Measurements from ENCODE around the gene NEURL1. TPM values are rescaled to one million over a fixed set of nuclear protein-coding genes. Genes with fewer than 3 reads are reported as not detected.

NEURL1 gene
- total and polyA plus RNA-seq, 2 experiments from 2014 or later, result 2.3 to 4.6 TPM

GRCh38 chr10:103590744-103591291 is 97.3 kb downstream of the NEURL1 start:
- no peak overlapping the region for H3K4me2 ChIP-seq
- no peaks in the 10 kb centered on the region for H3K36me3 ChIP-seq (replicated peaks; ENCODE audit: insufficient read depth, low read depth)
- H3K4me3 ChIP-seq, result no peak overlapping the region
- TF ChIP-seq CTCF (IDR thresholded peaks at IDR 0.05; ENCODE audit: poor library complexity), result no peak
- TF ChIP-seq EZH2phosphoT487 (IDR thresholded peaks at IDR 0.05; ENCODE audit: low read depth, severe bottlenecking, unreplicated experiment), result no peak
- no peak for TF ChIP-seq EZH2 (IDR thresholded peaks at IDR 0.05; ENCODE audit: borderline replicate concordance)
- H3K79me2 ChIP-seq, result no peaks in the 10 kb centered on the region
- DNase-seq (ENCODE audit: low spot score), result no peak
- no peaks in the 10 kb centered on the region for H3K27me3 ChIP-seq
- H3K9me3 ChIP-seq (ENCODE audit: low read depth), result no peaks in the 10 kb centered on the region
- no peaks in the 10 kb centered on the region for H3K9me2 ChIP-seq (replicated peaks; ENCODE audit: insufficient read depth)
- no peaks in the 10 kb centered on the region for H3K4me1 ChIP-seq (ENCODE audit: insufficient read depth)
- no peak overlapping the region for H2AFZ ChIP-seq
- WGBS (ENCODE audit: low lambda C conversion rate, missing lambda C conversion rate), result 93% methylated on average over 6 of the region's 6 CpGs
- no peaks in the 10 kb centered on the region for H4K20me1 ChIP-seq (ENCODE audit: insufficient read depth, poor library complexity, severe bottlenecking)
- H3K27ac ChIP-seq, result no peak overlapping the region

GRCh38 chr10:103592186-103593021 is 98.9 kb downstream of the NEURL1 start:
- DNase-seq (ENCODE audit: low spot score), result peak; percentile 74
- H3K4me3 ChIP-seq, result no peak overlapping the region

GRCh38 chr10:103593022-103593570 is 99.6 kb downstream of the NEURL1 start:
- no peak for DNase-seq (ENCODE audit: low spot score)
- H2AFZ ChIP-seq, result no peak overlapping the region
- TF ChIP-seq EZH2phosphoT487 (IDR thresholded peaks at IDR 0.05; ENCODE audit: low read depth, severe bottlenecking, unreplicated experiment) (no peak), CTCF (IDR thresholded peaks at IDR 0.05; ENCODE audit: poor library complexity) (no peak), EZH2 (IDR thresholded peaks at IDR 0.05; ENCODE audit: borderline replicate concordance) (no peak)
- no peaks in the 10 kb centered on the region for H3K36me3 ChIP-seq (replicated peaks; ENCODE audit: insufficient read depth, low read depth)
- WGBS (ENCODE audit: low lambda C conversion rate, missing lambda C conversion rate), result 75% methylated on average over 3 of the region's 3 CpGs
- H3K4me1 ChIP-seq (ENCODE audit: insufficient read depth), result peaks cover 3% of the 10 kb centered on the region
- H3K9me3 ChIP-seq (ENCODE audit: low read depth), result no peaks in the 10 kb centered on the region
- H4K20me1 ChIP-seq (ENCODE audit: insufficient read depth, poor library complexity, severe bottlenecking), result no peaks in the 10 kb centered on the region
- no peak overlapping the region for H3K27ac ChIP-seq
- no peak overlapping the region for H3K4me2 ChIP-seq
- H3K79me2 ChIP-seq, result no peaks in the 10 kb centered on the region
- H3K9me2 ChIP-seq (replicated peaks; ENCODE audit: insufficient read depth), result no peaks in the 10 kb centered on the region
- H3K27me3 ChIP-seq, result no peaks in the 10 kb centered on the region
- H3K4me3 ChIP-seq, result no peak overlapping the region

More at GRCh38 chr10:103592186-103593021, 98.9 kb downstream of the NEURL1 start:
- Histone ChIP-seq H3K27ac (no peak overlapping the region), H3K27me3 (no peaks in the 10 kb centered on the region), H3K36me3 (replicated peaks; ENCODE audit: insufficient read depth, low read depth) (no peaks in the 10 kb centered on the region), H3K79me2 (no peaks in the 10 kb centered on the region), H3K4me1 (ENCODE audit: insufficient read depth) (peaks cover under 1% of the 10 kb centered on the region), H3K9me3 (ENCODE audit: low read depth) (no peaks in the 10 kb centered on the region), H4K20me1 (ENCODE audit: insufficient read depth, poor library complexity, severe bottlenecking) (no peaks in the 10 kb centered on the region), H3K4me2 (no peak overlapping the region), H2AFZ (no peak overlapping the region), H3K9me2 (replicated peaks; ENCODE audit: insufficient read depth) (no peaks in the 10 kb centered on the region)
- WGBS (ENCODE audit: low lambda C conversion rate, missing lambda C conversion rate), result 71% methylated on average over 15 of the region's 15 CpGs
- TF ChIP-seq EZH2 (IDR thresholded peaks at IDR 0.05; ENCODE audit: borderline replicate concordance), result no peak
- no peak for TF ChIP-seq EZH2phosphoT487 (IDR thresholded peaks at IDR 0.05; ENCODE audit: low read depth, severe bottlenecking, unreplicated experiment)
- peak; percentile 70 for TF ChIP-seq CTCF (IDR thresholded peaks at IDR 0.05; ENCODE audit: poor library complexity)

Measured in hepatocyte (in vitro differentiated cells).